CD4-positive, alpha-beta T cell treated with Interleukin-10 for 1 hour (primary cell): Measurements from ENCODE around the gene RAPGEF1.
A peak's percentile ranks its signal among the peaks of the same experiment; 100 is the strongest.
"Not testable (repeated sequence)": the region's sequence is repeated elsewhere in the genome, so short reads cannot be mapped to it uniquely, and the experiment has no call there.

Experiments
- DNase-seq: peaks from one replicate; pipeline ENCODE4 v3.0.0-alpha.2; 2020

RAPGEF1 gene

GRCh38 chr9:131683094-131683493, 56.8 kb downstream of the RAPGEF1 start:
- DNase-seq: not testable (repeated sequence)

DNA sequence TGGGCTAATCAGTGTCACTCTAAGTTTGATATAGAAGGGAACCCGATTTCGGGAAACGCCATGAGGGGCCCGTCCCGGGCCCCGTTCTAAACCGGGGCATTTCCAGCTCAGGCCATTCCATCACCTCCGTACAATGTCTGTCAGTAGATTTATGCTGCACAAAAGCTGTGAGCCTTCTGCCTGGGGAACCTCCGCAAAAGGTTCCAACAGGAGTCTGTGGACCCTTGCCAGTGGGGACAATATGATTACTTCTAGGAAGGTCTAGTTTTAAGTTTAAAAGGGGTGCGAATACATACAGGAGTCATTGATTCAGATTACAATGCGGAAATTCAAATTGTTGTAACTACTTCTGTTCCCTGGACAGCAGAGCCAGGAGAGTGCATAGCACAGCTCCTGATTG, 57.6 kb downstream of the RAPGEF1 start:
- no peak for DNase-seq

DNA sequence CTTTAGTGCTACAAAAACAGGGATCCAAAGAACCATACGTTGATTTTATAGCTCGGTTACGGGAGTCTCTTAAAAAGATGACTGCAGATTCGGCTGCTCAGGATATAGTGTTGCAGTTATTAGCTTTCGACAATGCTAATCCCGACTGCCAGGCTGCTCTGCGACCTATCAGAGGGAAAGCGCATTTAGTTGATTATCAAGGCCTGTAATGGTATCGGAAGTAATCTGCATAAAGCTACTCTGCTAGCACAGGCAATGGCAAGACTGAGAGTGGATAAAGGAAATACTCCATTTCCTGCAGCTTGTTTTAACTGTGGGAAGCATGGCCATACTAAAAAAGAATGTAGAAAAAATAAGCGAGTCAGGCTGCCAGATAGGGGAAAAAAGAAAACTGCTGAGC, 58.0 kb downstream of the RAPGEF1 start:
- DNase-seq: not testable (repeated sequence)

- DNase-seq: not testable (repeated sequence)
Measured at GRCh38 chr9:131681108-131681507, 58.8 kb downstream of the RAPGEF1 start.

- no peak for DNase-seq
Measured at GRCh38 chr9:131679261-131680020, 60.4 kb downstream of the RAPGEF1 start.

GRCh38 chr9:131678499-131679111, 61.3 kb downstream of the RAPGEF1 start:
- DNase-seq: peak; percentile 84

DNA sequence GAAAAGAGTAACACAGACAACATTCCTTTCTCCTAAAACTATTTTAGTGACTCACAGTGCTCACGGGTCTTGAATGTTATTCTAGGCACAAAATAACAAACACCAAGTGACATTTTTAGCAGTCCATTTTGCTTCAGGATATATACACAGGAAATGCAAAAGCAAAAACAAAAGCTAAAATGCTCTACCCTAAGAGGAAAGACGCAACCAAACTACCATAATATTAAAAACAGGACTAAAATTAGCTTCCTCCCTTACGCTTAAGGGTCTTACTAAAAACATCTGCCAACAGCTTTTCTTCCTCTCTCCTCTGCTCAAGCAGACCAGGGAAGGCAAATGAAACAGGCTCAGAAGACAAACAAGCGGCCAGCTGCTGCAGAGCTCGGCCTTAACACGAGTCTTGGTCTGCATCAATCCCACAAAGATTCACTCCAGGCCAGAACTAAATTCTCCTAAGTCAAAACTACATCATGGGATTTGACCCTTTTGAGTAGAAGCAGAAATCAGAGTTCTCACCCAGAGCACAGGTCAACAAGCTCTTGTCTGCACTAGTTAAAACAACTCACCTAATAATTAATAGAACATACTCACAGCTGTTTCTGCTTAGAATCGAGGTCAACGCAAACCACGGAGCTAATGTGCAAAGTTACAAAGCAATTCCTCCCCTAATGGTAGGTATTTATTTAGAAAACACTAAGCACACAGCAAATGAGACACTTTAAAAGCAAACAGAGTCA, 62.3 kb downstream of the RAPGEF1 start:
- DNase-seq: peak; percentile 39

- DNase-seq: no peak
Measured at GRCh38 chr9:131677049-131677443, 62.8 kb downstream of the RAPGEF1 start.

GRCh38 chr9:131676431-131676972, 63.4 kb downstream of the RAPGEF1 start:
- DNase-seq: peak; percentile 68

GRCh38 chr9:131675437-131676022, 64.3 kb downstream of the RAPGEF1 start:
- DNase-seq: no peak

GRCh38 chr9:131674425-131675421, 65.2 kb downstream of the RAPGEF1 start:
- no peak for DNase-seq

DNA sequence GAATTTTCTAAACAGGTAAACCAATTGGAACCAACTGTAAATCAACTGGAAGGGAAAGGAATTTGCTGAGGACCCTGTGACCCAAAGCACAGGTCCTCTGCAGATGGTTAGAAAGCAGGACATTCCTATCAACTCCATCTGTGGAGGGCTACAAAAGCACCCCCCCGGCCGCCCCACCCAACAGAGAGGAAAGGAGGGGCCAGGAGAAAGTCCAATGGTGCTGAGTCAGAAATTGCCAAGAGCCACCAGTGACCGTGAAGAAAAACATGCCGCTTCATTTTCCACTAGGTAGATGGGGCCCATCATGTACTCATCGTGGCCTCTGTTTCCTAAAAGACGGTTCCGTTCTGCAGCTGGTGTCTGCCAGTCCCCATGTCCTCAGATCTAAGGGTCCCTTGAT, 66.3 kb downstream of the RAPGEF1 start:
- no peak for DNase-seq

DNA sequence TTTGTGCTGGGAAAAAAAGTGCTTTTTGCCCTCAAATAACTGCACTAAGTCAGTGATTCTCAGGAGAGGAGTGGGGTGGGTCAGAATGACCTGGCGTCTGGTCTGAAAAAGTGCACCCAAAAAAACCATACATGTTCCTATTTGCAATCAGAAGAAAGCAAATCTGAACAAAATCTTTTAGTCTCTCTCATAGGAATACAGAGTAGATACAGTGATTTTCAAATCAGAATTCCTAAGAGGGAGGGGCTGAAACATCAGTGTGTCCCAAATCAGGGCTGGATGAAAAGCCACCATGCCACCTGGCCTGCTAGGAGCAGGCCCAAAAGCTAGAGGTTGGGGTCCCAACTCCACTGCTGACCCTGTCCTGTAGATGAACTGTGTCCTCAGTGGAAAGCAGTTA, 66.8 kb downstream of the RAPGEF1 start:
- DNase-seq: no peak

DNA sequence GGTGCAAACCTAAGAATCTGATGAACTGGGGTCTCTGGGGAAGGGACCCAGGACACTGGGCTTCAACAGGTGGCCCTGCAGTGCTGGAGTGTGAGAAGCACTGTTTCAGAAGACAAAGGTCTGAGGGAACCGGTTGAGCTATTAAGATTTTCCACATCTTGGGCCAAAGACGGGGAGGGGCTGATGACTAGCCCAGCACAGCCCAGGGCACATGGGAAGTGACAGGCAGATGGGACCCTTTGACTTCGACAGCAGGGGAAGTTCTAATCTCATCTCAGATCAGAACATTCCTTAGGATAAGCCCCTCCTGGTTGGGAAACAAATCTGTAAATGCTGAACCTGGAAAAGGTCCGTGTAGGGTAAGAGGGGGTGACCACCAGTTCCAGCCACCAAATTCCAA, 67.4 kb downstream of the RAPGEF1 start:
- DNase-seq: no peak

GRCh38 chr9:131671133-131671520, 68.7 kb downstream of the RAPGEF1 start:
- DNase-seq: no peak

DNA sequence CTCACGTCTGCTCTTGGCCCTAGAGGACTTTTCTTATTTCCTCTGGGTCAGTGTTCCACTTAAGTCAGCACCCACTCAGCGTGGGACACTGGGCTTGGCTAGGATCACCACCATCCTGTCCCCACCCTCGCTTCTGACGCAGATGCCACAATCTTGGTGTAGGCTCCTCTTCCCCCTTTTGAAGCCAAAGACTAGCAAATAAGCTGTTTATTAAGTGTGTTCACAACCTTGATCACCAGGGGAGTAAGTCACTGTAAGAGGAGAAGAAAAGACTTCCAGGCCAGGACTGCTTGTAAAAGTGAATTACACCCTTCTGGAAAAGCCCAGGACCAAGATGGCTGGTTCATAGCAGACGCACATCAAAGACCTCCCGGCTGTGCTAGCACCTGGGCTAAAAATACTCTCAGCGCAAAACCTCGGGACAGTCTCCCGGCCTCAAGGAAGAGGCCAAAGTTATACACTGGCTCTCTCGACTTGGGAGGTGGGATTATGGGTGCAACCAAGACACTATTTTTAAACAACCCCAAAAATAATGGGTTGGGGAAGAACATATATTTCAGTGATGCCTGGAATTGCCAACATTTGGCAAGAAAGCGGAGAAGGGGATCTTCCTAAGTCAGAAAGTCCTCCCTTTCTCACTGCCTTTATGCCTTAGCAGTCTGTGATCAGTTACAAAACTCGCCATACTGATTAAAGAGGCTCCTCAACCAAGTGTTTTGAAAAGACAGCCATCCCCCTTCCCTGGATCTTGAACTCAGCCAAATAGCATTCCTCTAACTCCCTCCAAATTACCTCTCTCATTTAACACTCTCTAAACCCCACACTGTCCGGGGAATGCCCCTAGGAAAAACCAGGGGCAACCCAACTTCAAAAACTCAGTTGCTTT, 69.4 kb downstream of the RAPGEF1 start:
- peak; percentile 62 for DNase-seq

GRCh38 chr9:131669269-131670157, 70.4 kb downstream of the RAPGEF1 start:
- peak; percentile 19 for DNase-seq

- peak; percentile 80 for DNase-seq
Measured at GRCh38 chr9:131668439-131669268, 71.2 kb downstream of the RAPGEF1 start.

GRCh38 chr9:131668057-131668438, 71.8 kb downstream of the RAPGEF1 start:
- no peak for DNase-seq
